Omental fat pad (tissue), 4 donors: ENCODE measurements around the gene ADAM30. TPM values are rescaled to one million over a fixed set of nuclear protein-coding genes. Genes with fewer than 3 reads are reported as not detected.

ENCODE experiments used
- ATAC-seq: fragments of 150-250 bp; one replicate; pipeline ENCODE4 v1.9.1; 2016; ENCODE audit warnings: mild to moderate bottlenecking, moderate library complexity; ENCODE audit not compliant: low FRiP score
- DNase-seq: peaks from one replicate; pipeline ENCODE4 v3.0.0-alpha.2; 2019; ENCODE audit warnings: low spot score
- CTCF ChIP-seq, 3 donors: fragments of 450-650 bp; IDR thresholded peaks; one replicate each; pipeline ENCODE4 v1.5.1; 2016 to 2017; ENCODE audit warnings: antibody characterized with exemption in 3 of 3, mild to moderate bottlenecking in 3 of 3, moderate library complexity in 2 of 3
- total RNA-seq, 4 donors: library from RNA; depleted of rRNA; stranded (reverse); fragments of >200 nt; gene quantifications; one replicate each; pipeline ENCODE4 v1.1.0, GENCODE V29; 2016

ADAM30 gene
- total RNA-seq, 4 donors from 2014 or later, result not detected

DNA sequence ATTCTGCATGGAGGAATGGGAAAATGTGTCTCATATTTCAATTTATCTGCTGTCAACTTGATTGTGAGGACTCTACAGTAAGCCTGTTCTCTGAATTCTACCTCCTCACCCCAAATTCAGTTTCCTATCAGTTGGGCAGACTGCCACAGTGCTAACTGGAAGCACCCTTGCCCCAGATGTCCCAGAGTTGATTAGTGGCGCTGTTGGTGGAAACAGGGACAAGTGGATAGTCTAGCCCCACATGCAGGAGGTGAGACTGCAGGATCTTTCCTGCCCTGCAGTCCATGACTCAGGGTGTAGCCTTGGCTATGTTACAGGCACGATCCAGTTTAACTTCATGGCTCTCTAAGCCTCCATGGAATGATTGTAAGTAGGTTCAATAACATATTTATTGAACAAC is 22.1 kb downstream of the ADAM30 start:
- TF ChIP-seq CTCF (IDR thresholded peaks at IDR 0.05), result no peak
- ATAC-seq (no peak), DNase-seq (no peak)

- TF ChIP-seq CTCF (IDR thresholded peaks at IDR 0.05), result no peak
- DNase-seq, result no peak
- ATAC-seq, result peak; percentile 93
These were observed 22.9 kb downstream of the ADAM30 start for GRCh38 chr1:119873135-119874015.

- no peak for TF ChIP-seq CTCF (IDR thresholded peaks at IDR 0.05)
- ATAC-seq (no peak), DNase-seq (no peak)
These were observed 24.4 kb downstream of the ADAM30 start for GRCh38 chr1:119871881-119872280.

DNA sequence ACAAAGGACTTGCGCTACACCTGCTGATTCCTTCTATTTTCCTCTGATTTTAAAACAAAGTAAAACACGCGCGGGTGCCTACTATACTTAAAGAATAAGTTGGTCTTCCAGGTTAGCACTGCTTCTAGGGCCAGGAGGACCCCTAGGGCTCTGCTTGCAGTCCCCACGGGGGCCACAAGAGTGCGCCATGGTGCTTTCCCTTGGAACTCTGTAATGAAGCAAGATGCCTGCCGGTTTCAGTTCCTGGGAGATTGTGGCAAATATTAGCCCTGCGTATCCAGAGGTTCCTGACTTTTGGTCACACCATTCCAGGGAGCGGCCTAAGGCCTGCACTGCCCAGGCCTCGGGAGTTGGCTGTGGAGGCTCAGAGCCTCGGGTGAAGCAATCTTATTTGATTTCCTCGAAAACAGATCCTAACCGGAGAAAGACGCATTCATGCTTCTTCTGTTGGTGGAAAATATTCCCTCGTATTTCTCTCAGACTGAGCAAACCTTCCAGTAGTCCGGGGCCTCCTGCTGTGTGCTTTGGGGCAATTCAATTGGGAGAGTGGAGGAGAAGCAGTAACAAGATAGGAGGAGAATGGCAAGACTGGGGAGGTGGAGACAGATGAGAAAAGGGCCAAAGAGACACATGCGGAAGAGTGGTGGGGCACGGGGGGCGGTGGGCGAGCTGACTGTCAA is 25.3 kb downstream of the ADAM30 start:
- TF ChIP-seq CTCF (IDR thresholded peaks at IDR 0.05), result peak in 2 of 3 donors; percentile 22 to 63
- DNase-seq (peak; percentile 79), ATAC-seq (peak; percentile 76)

DNA sequence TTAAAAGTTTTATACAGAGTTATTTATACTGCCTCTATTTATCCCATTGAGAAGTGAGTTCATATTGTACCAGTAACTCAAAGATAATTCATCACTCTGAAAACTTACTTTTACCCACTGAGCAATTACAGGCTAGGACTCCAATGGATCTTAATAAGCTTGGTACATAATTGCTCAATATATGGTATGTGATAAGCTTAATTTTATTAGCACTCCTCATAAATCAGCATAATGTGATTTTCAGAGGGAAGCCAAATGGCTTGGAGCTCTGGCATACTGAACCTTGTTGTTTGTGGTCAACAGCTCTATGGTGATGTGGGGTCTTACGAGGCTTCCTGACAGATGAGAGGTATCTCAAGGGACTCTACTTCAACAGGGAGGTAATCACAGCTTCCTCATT is 26.3 kb downstream of the ADAM30 start:
- no peak for ATAC-seq
- no peak for DNase-seq
- TF ChIP-seq CTCF (IDR thresholded peaks at IDR 0.05), result no peak

- TF ChIP-seq CTCF (IDR thresholded peaks at IDR 0.05), result no peak
- DNase-seq, result no peak
- ATAC-seq, result no peak
These were observed 28.1 kb downstream of the ADAM30 start for GRCh38 chr1:119868176-119868575.
